A673 (cell line): ENCODE results near the gene KBTBD12.

Experiments
- CTCF ChIP-seq: fragments of 300-800, 200-600 bp; sonication (generic); conservative IDR thresholded peaks from 2 replicates; pipeline ENCODE4 v1.5.1; 2017; ENCODE audit warnings: low read depth, mild to moderate bottlenecking, antibody characterized with exemption, low read length, moderate library complexity, mixed read lengths
- EZH2 ChIP-seq: fragments of 200-600 bp; sonication (generic); IDR thresholded peaks from 2 replicates; pipeline ENCODE4 v1.6.1; 2017; ENCODE audit warnings: borderline replicate concordance, low read depth, mild to moderate bottlenecking, mixed read lengths, antibody characterized with exemption, low read length; ENCODE audit not compliant: poor library complexity, severe bottlenecking

- TF ChIP-seq CTCF, result no peak
- TF ChIP-seq EZH2, result no peak
Observed at GRCh38 chr3:127884041-127884440, 31.0 kb upstream of the KBTBD12 start.
